HG02763 (cell line): ENCODE measurements around the gene PPP6R3.

Experiments
- ATAC-seq: cut with Tn5 transposase; IDR thresholded peaks from one replicate; pipeline ENCODE4 v1.9.1; 2021; ENCODE audit warnings: mild to moderate bottlenecking, moderate library complexity; ENCODE audit not compliant: unreplicated experiment

Gene PPP6R3

GRCh38 chr11:68661697-68662603, 201.4 kb downstream of the PPP6R3 start:
- ATAC-seq = no peak

DNA sequence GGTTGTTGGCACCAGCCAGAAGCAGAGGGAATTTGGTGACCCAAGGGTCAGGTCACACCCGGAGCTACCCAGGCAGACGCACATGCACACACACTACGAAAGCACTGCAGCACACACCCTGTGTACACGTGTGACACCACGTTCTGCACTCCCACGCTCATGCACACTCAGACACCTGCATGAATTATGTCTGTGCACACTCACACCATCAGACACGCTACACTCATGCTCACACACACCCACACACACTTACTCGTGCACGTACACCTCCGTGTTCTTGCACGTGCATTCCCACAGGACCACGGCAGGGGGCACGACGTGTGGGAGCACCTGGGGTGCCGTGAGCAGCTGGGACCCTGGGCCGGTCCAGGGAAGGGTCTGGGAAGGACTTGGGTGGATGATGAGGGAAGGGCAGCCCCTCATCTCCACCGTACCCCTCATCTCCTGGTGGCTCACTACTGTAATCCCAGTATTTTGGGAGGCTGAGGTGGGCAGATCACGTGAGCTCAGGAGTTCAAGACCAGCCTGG, 203.0 kb downstream of the PPP6R3 start:
- no peak for ATAC-seq

DNA sequence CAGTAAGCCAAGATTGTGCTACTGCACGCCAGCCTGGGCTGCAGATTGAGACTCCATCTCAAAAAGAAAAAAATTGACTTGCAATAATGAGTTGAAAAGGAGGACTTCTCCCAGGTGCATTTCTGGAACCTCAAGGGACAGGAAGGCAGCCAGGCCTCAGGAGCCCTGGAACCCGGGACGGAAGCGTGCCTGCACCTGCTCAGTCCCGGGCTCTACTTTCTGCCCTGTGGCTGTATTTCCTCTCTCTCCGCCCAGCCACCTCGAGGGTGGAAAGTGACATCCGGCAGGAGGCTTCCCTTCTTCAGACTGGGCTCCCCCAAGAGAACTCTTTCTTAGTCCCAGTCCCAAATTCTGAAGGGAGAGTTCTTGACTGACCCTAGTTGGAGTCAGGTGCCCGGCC, 203.6 kb downstream of the PPP6R3 start:
- no peak for ATAC-seq

- ATAC-seq = no peak
These were observed 204.4 kb downstream of the PPP6R3 start for GRCh38 chr11:68664906-68665305.
